Sigmoid colon (tissue), 4 donors: Measurements from ENCODE around the gene NCOA7.

Source experiments
- EP300 ChIP-seq, 4 donors: sonication (generic); formaldehyde crosslinking; IDR thresholded peaks; one replicate each; pipeline ENCODE4 v1.6.1; 2017; ENCODE audit warnings: antibody characterized with exemption in 4 of 4
- POLR2A ChIP-seq, 2 donors: fragments of 450-650 bp; IDR thresholded peaks; one replicate each; pipeline ENCODE4 v1.6.1; 2016; ENCODE audit warnings: antibody characterized with exemption in 2 of 2, mild to moderate bottlenecking in 2 of 2, moderate library complexity in 2 of 2
- TF ChIP-seq, protein P1 (sequence below), 4 experiments: fragments of 450-650 bp in 3 of 4; fragments of 200-600 bp in 1 of 4; IDR thresholded peaks; one replicate each; pipeline ENCODE4 v1.5.1; 2016 to 2019; ENCODE audit warnings: antibody characterized with exemption in 4 of 4, mild to moderate bottlenecking in 3 of 4, moderate library complexity in 2 of 4

DNA sequence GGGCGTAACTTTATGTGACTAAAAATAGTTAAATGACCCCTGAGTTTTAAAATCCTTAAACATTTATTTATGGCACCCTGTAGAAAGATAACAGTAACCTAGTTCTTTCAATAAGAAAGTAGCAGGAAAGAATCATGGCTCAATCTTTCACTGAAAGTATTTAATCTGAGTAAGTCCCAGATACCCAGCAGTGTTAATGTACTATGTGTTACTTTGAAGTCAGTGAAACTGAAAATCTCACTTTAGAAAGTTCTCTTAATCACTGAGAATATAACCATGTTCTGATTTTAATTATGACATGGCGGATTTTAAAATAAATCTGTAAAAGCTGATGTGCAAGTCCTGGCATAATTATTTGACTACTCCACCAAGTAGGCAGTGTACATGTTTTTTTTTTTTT is 49.4 kb upstream of the NCOA7 start:
- TF ChIP-seq EP300 (IDR thresholded peaks at IDR 0.05) (no peak), POLR2A (IDR thresholded peaks at IDR 0.05) (no peak)
- TF ChIP-seq, protein P1, sequence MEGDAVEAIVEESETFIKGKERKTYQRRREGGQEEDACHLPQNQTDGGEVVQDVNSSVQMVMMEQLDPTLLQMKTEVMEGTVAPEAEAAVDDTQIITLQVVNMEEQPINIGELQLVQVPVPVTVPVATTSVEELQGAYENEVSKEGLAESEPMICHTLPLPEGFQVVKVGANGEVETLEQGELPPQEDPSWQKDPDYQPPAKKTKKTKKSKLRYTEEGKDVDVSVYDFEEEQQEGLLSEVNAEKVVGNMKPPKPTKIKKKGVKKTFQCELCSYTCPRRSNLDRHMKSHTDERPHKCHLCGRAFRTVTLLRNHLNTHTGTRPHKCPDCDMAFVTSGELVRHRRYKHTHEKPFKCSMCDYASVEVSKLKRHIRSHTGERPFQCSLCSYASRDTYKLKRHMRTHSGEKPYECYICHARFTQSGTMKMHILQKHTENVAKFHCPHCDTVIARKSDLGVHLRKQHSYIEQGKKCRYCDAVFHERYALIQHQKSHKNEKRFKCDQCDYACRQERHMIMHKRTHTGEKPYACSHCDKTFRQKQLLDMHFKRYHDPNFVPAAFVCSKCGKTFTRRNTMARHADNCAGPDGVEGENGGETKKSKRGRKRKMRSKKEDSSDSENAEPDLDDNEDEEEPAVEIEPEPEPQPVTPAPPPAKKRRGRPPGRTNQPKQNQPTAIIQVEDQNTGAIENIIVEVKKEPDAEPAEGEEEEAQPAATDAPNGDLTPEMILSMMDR (IDR thresholded peaks at IDR 0.05), result no peak
